Peyer's patch (tissue), 4 donors: ENCODE measurements around the gene HMGCL. TPM values are rescaled to one million over a fixed set of nuclear protein-coding genes. Genes with fewer than 3 reads are reported as not detected.
A peak's percentile ranks its signal among the peaks of the same experiment; 100 is the strongest.
"Not testable (repeated sequence)": the region's sequence is repeated elsewhere in the genome, so short reads cannot be mapped to it uniquely, and the experiment has no call there.

ENCODE experiments used
- DNase-seq, 3 donors: peaks; one replicate each; pipeline ENCODE4 v3.0.0-alpha.2; 2017 to 2019
- H3K27ac ChIP-seq, 4 donors: fragments of 200-600 bp; sonication (generic); one replicate each; pipeline ENCODE4 v1.5.1; 2016 to 2019
- H3K27me3 ChIP-seq, 2 donors: fragments of 200-600 bp; sonication (generic); one replicate each; pipeline ENCODE4 v1.5.1; 2019
- H3K36me3 ChIP-seq, 3 donors: fragments of 200-600 bp; sonication (generic); one replicate each; pipeline ENCODE4 v1.5.1; 2016 to 2019
- H3K4me1 ChIP-seq, 4 donors: fragments of 200-600 bp; sonication (generic); one replicate each; pipeline ENCODE4 v1.5.1; 2016 to 2019
- H3K4me3 ChIP-seq, 4 donors: fragments of 200-600 bp; sonication (generic); 1 replicate in 3 of 4; 2 replicates in 1 of 4; pipeline ENCODE4 v1.5.1; 2016 to 2019; ENCODE audit warnings: mild to moderate bottlenecking in 1 of 4
- H3K9me3 ChIP-seq, 4 donors: fragments of 200-600 bp; sonication (generic); one replicate each; pipeline ENCODE4 v1.5.1; 2016 to 2019; ENCODE audit warnings: mild to moderate bottlenecking in 1 of 4
- POLR2A ChIP-seq, 2 donors: fragments of 450-650 bp; IDR thresholded peaks; one replicate each; pipeline ENCODE4 v1.5.1; 2017; ENCODE audit warnings: antibody characterized with exemption in 2 of 2, mild to moderate bottlenecking in 2 of 2, moderate library complexity in 2 of 2
- total RNA-seq, 4 donors: library from RNA; depleted of rRNA; stranded (reverse); fragments of >200 nt; gene quantifications; one replicate each; pipeline ENCODE4 v1.1.0, GENCODE V29; 2016
- TF ChIP-seq, protein P1 (sequence below), 6 experiments: fragments of 450-650 bp in 4 of 6; fragments of 200-600 bp in 2 of 6; sonication (generic) in 1 of 6; IDR thresholded peaks; one replicate each; pipeline ENCODE4 v1.5.1; 2017 to 2019; ENCODE audit warnings: antibody characterized with exemption in 6 of 6, mild to moderate bottlenecking in 3 of 6, moderate library complexity in 1 of 6

The HMGCL gene
- total RNA-seq, 4 donors from 2014 or later, result 24.8 to 74.3 (median 64.6) TPM

- Histone ChIP-seq H3K9me3 (no peaks in the 10 kb centered on the region), H3K36me3 (peaks cover 0 to 6% (median 0%) of the 10 kb centered on the region in 3 donors), H3K4me3 (no peak overlapping the region), H3K27ac (peak overlapping the region in 1 of 4 donors; percentile 3), H3K27me3 (no peaks in the 10 kb centered on the region), H3K4me1 (peaks cover 0 to 15% (median 15%) of the 10 kb centered on the region in 4 donors)
- DNase-seq, result peak in 1 of 3 donors; percentile 24
- no peak for TF ChIP-seq POLR2A (IDR thresholded peaks at IDR 0.05)
- TF ChIP-seq, protein P1, sequence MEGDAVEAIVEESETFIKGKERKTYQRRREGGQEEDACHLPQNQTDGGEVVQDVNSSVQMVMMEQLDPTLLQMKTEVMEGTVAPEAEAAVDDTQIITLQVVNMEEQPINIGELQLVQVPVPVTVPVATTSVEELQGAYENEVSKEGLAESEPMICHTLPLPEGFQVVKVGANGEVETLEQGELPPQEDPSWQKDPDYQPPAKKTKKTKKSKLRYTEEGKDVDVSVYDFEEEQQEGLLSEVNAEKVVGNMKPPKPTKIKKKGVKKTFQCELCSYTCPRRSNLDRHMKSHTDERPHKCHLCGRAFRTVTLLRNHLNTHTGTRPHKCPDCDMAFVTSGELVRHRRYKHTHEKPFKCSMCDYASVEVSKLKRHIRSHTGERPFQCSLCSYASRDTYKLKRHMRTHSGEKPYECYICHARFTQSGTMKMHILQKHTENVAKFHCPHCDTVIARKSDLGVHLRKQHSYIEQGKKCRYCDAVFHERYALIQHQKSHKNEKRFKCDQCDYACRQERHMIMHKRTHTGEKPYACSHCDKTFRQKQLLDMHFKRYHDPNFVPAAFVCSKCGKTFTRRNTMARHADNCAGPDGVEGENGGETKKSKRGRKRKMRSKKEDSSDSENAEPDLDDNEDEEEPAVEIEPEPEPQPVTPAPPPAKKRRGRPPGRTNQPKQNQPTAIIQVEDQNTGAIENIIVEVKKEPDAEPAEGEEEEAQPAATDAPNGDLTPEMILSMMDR (IDR thresholded peaks at IDR 0.05), result no peak
Observed at GRCh38 chr1:23804183-23804835, 20.9 kb downstream of the HMGCL start.

DNA sequence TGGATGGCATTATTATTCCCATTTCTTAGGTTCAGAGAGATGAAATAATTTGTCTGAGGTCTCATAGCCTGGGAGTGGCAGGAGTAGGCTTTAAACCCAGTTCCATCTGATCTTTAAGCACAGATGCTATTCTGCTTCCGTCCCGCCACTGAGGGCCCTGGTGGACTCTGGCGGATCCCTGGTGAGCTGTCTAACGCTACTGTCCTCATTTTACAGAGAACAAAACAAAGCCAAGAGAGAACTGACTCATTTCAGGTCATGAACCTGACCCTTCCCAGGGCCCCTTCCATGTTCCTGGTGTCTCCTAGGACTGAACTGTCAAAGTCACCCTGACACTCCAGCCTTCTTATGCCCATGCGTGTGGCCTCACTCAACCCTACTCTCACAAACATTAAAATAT lies 21.6 kb downstream of the HMGCL start:
- Histone ChIP-seq H3K4me1 (peaks cover 0 to 22% (median 18%) of the 10 kb centered on the region in 4 donors), H3K27me3 (no peaks in the 10 kb centered on the region), H3K4me3 (no peak overlapping the region), H3K27ac (no peak overlapping the region), H3K36me3 (peaks cover 0 to 6% (median 0%) of the 10 kb centered on the region in 3 donors), H3K9me3 (no peaks in the 10 kb centered on the region)
- TF ChIP-seq, protein P1 (IDR thresholded peaks at IDR 0.05), result no peak
- TF ChIP-seq POLR2A (IDR thresholded peaks at IDR 0.05), result no peak
- peak in 1 of 3 donors; percentile 11 for DNase-seq

- not testable (repeated sequence) for H3K36me3 ChIP-seq, H3K27me3 ChIP-seq, H3K4me3 ChIP-seq, H3K27ac ChIP-seq, H3K9me3 ChIP-seq
- peak in 1 of 3 donors; percentile 2 for DNase-seq
- peaks cover 0 to 24% (median 18%) of the 10 kb centered on the region in 4 donors for H3K4me1 ChIP-seq
Observed at GRCh38 chr1:23802809-23803342, 22.4 kb downstream of the HMGCL start.

DNA sequence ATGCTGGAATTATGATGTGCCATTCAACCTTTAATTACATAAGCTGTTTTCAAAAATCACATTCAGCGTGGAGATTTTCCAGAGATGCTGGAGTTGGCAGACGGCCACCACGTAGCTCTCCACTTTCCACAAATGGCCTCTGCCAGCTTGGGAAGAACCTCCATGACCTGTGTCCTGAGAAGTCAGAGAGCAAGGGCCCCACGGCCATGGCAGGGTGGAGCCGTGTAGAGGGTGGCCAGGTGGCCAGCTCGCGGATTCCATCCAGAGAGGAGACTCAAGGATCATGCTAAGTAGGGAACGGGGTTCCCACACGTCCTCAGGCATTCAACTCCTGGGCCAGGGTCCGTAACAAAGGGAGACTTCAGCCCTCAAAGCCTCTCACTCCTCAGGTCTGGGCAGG lies 23.4 kb downstream of the HMGCL start:
- no peak for TF ChIP-seq POLR2A (IDR thresholded peaks at IDR 0.05)
- TF ChIP-seq, protein P1 (IDR thresholded peaks at IDR 0.05), result no peak
- Histone ChIP-seq H3K4me1 (peaks cover 0 to 24% (median 18%) of the 10 kb centered on the region in 4 donors), H3K27me3 (no peaks in the 10 kb centered on the region), H3K9me3 (no peaks in the 10 kb centered on the region), H3K27ac (peak overlapping the region in 3 of 4 donors; percentile 93 to 97 (median 95)), H3K36me3 (peaks cover 0 to 19% (median 0%) of the 10 kb centered on the region in 3 donors), H3K4me3 (peak overlapping the region in 2 of 4 donors; percentile 72 to 91)
- peak in 1 of 3 donors; percentile 50 for DNase-seq

GRCh38 chr1:23801338-23801748 lies 23.9 kb downstream of the HMGCL start:
- peak overlapping the region; percentile 65 to 94 (median 82) for H3K4me3 ChIP-seq
- TF ChIP-seq POLR2A (IDR thresholded peaks at IDR 0.05), result no peak
- TF ChIP-seq, protein P1 (IDR thresholded peaks at IDR 0.05), result no peak
- peaks cover 0 to 22% (median 0%) of the 10 kb centered on the region in 3 donors for H3K36me3 ChIP-seq
- H3K4me1 ChIP-seq, result peaks cover 0 to 24% (median 18%) of the 10 kb centered on the region in 4 donors
- H3K9me3 ChIP-seq, result no peaks in the 10 kb centered on the region
- peak overlapping the region; percentile 85 to 97 (median 94) for H3K27ac ChIP-seq
- H3K27me3 ChIP-seq, result no peaks in the 10 kb centered on the region
- peak in 1 of 3 donors; percentile 62 for DNase-seq
